GM12892 (cell line): Measurements from ENCODE around the gene TRAPPC3.

ENCODE experiments used
- POLR2A ChIP-seq: IDR thresholded peaks from 2 replicates; pipeline ENCODE4 v1.6.1; 2011; ENCODE audit warnings: low read depth, low read length, control low read depth
- POLR2AphosphoS5 ChIP-seq: IDR thresholded peaks from 2 replicates; pipeline ENCODE4 v1.6.1; 2011; ENCODE audit warnings: low read depth, low read length, control low read depth

- TF ChIP-seq POLR2AphosphoS5 (0 out of 2 replicates have a peak, but pooled peaks have one; percentile 24), POLR2A (no peak)
Observed at GRCh38 chr1:36091141-36091540, 58.1 kb downstream of the TRAPPC3 start.
